GM10248 (cell line): ENCODE results near the gene NUDT16.

Experiments
- CTCF ChIA-PET: fragments of 300-600 bp; sonication (Branson Sonifier 250); formaldehyde crosslinking; extraction: SDS; loops from one replicate; lab custom pipeline; 2021; ENCODE audit warnings: antibody characterized with exemption; lab: Yijun Ruan, JAX
- POLR2A ChIA-PET: fragments of 350-650 bp; sonication (Branson Sonifier 250); formaldehyde crosslinking; extraction: SDS; loops from one replicate; lab custom pipeline; 2020; ENCODE audit warnings: antibody characterized with exemption; lab: Yijun Ruan, JAX
- DNase-seq: peaks from one replicate; pipeline ENCODE4 v3.0.0; 2012; ENCODE audit errors: extremely low spot score
- CTCF ChIP-seq: IDR thresholded peaks from 2 replicates; pipeline ENCODE4 v1.5.1; 2012; ENCODE audit warnings: mild to moderate bottlenecking, low read depth; ENCODE audit errors: extremely low read depth, missing control alignments, control extremely low read depth

NUDT16 gene

GRCh38 chr3:131431754-131432153, 50.2 kb downstream of the NUDT16 start:
- CTCF ChIA-PET = no interaction called here
- no peak for TF ChIP-seq CTCF
- DNase-seq = no peak
- POLR2A ChIA-PET = no interaction called here

- POLR2A ChIA-PET = no interaction called here
- CTCF ChIA-PET = no interaction called here
- no peak for DNase-seq
- TF ChIP-seq CTCF = no peak
Observed at GRCh38 chr3:131432441-131432840, 50.9 kb downstream of the NUDT16 start.

- POLR2A ChIA-PET = no interaction called here
- CTCF ChIA-PET = no interaction called here
- no peak for DNase-seq
- no peak for TF ChIP-seq CTCF
Observed at GRCh38 chr3:131435000-131435399, 53.4 kb downstream of the NUDT16 start.
